Testis (tissue), 3 donors: ENCODE results near the gene AFAP1. TPM values are rescaled to one million over a fixed set of nuclear protein-coding genes. Genes with fewer than 3 reads are reported as not detected.

Source experiments
- DNase-seq: peaks from one replicate; pipeline ENCODE4 v3.0.0-alpha.2; 2019
- H3K27ac ChIP-seq, 2 donors: fragments of 200-600 bp; sonication (generic); one replicate each; pipeline ENCODE4 v1.5.1; 2019
- H3K27me3 ChIP-seq: fragments of 200-600 bp; sonication (generic); one replicate; pipeline ENCODE4 v1.5.1; 2019
- H3K36me3 ChIP-seq: fragments of 200-600 bp; sonication (generic); one replicate; pipeline ENCODE4 v1.5.1; 2017; ENCODE audit warnings: low read depth; ENCODE audit errors: missing control alignments
- H3K4me1 ChIP-seq: fragments of 200-600 bp; sonication (generic); one replicate; pipeline ENCODE4 v1.5.1; 2019
- H3K4me3 ChIP-seq, 2 donors: fragments of 200-600 bp; sonication (generic); one replicate each; pipeline ENCODE4 v1.5.1; 2017 to 2019
- H3K9me3 ChIP-seq: fragments of 200-600 bp; sonication (generic); one replicate; pipeline ENCODE4 v1.5.1; 2017
- POLR2A ChIP-seq: fragments of 450-650 bp; IDR thresholded peaks from one replicate; pipeline ENCODE4 v1.6.1; 2017; ENCODE audit warnings: antibody characterized with exemption, mild to moderate bottlenecking, moderate library complexity
- WGBS, 2 donors: methylation state at CpG; one replicate each; pipeline ENCODE4 v1.1.5; 2018; 5-methylcytosine and 5-hydroxymethylcytosine counted together
- intact Hi-C: fragments of 100-400 bp; cut with DNase I; formaldehyde crosslinking; loops from one replicate; pipeline ENCODE4 v1.15.1; 2023; ENCODE audit warnings: low total_unique reads
- polyA plus RNA-seq: library from polyadenylated mRNA; stranded (reverse); fragments of 350-450 nt; fragmentation: Illumina TruSeq; extraction: RNeasy Lipid Tissue Mini Kit (QIAGEN cat#74804); gene quantifications from one replicate; pipeline ENCODE4 v1.2.3, GENCODE V29; 2014; ENCODE audit warnings: low read depth, low replicate concordance; ENCODE audit not compliant: insufficient read depth
- total RNA-seq, 2 donors: library from RNA; depleted of rRNA; stranded (reverse); fragments of >200 nt; gene quantifications; one replicate each; pipeline ENCODE4 v1.2.3, GENCODE V29; 2016
- TF ChIP-seq, protein P1 (sequence below), 3 experiments: fragments of 450-650 bp in 2 of 3; fragments of 200-600 bp in 1 of 3; sonication (generic) in 1 of 3; IDR thresholded peaks; one replicate each; pipeline ENCODE4 v1.5.1; 2016 to 2019; ENCODE audit warnings: antibody characterized with exemption in 3 of 3, mild to moderate bottlenecking in 2 of 3, moderate library complexity in 1 of 3

The AFAP1 gene
- total and polyA plus RNA-seq, 3 donors from 2014 or later = 23.1 to 52.4 (median 51.4) TPM

DNA sequence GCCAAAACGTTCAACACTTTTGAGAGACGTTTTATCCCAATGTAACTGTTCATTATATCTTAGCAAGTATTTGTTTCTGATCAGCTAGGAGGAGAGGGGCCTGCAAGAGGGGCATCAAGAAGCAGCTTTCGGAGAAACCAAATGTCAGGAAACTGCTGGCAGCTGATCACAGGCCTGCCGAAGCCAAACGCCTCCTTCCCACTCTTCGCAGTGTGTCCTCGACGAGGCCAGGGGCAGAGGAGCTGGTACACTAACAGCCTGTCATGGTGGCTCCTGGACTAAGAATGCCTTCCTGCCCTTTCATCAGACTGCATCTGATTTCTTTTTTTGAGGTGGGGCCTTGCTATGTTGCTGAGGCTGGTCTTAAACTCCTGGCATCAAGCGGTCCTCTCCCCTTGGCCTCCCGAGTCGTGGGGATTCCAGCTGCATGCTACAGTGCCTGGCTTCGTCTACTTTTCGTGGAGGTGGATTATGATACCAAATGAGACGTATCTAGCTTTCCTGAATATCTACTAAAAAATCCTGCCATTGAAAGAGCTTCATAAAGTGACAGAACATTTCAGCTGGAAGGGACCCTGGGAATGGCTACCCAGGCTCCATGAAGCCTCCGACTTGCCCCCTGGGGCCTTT, 134.8 kb downstream of the AFAP1 start:
- Histone ChIP-seq H3K27ac (no peak overlapping the region), H3K9me3 (no peaks in the 10 kb centered on the region), H3K27me3 (no peaks in the 10 kb centered on the region), H3K4me1 (peaks cover 14% of the 10 kb centered on the region), H3K36me3 (no peaks in the 10 kb centered on the region), H3K4me3 (no peak overlapping the region)
- DNase-seq = no peak
- intact Hi-C loops = loop anchor here (5.0 kb wide), 1 partner anchor 192 kb away; no protein-coding TSS in a partner anchor
- TF ChIP-seq, protein P1, sequence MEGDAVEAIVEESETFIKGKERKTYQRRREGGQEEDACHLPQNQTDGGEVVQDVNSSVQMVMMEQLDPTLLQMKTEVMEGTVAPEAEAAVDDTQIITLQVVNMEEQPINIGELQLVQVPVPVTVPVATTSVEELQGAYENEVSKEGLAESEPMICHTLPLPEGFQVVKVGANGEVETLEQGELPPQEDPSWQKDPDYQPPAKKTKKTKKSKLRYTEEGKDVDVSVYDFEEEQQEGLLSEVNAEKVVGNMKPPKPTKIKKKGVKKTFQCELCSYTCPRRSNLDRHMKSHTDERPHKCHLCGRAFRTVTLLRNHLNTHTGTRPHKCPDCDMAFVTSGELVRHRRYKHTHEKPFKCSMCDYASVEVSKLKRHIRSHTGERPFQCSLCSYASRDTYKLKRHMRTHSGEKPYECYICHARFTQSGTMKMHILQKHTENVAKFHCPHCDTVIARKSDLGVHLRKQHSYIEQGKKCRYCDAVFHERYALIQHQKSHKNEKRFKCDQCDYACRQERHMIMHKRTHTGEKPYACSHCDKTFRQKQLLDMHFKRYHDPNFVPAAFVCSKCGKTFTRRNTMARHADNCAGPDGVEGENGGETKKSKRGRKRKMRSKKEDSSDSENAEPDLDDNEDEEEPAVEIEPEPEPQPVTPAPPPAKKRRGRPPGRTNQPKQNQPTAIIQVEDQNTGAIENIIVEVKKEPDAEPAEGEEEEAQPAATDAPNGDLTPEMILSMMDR (IDR thresholded peaks at IDR 0.05) = no peak
- no peak for TF ChIP-seq POLR2A
- 86% methylated on average over 15 of the region's 15 CpGs for WGBS, 2 donors

DNA sequence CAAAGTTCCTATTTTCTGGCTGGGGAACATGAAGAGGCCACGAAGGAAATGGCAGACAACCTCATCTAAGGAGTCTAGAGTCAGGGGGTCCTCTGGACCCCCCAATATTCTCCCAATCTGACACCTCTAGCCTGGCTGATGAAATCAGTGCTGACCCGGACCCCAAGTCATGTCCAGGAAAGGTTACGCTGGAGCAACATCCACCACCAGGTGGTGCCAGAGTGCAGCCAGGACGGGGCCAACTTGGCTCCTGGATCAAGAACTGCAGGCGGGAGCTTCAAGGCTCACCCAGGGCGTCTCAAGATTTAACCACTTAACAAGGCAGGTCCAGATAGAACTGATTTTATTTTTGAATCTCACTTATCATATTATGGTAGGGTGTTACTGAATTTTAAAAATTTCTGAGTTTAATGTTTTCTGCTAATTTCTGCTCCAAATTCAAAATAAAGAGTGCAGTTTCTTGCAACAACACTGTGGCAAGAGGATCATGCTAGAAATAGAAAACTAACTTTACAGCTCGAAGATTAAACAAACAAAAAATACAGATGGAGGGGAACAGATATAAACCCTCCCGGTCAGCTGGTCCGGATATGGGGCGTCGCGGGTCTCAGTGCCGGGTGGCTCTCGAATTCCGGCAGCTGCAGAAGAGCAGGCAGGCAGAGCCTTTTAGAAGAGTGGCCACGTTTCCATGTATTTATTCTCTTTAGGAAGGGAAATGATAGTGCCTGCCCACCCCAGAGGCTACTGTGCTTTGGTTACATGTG, 135.5 kb downstream of the AFAP1 start:
- Histone ChIP-seq H3K27ac (no peak overlapping the region), H3K4me1 (peaks cover 14% of the 10 kb centered on the region)
- 55 to 58% methylated on average over 13 to 16 of the region's 16 CpGs for WGBS, 2 donors

DNA sequence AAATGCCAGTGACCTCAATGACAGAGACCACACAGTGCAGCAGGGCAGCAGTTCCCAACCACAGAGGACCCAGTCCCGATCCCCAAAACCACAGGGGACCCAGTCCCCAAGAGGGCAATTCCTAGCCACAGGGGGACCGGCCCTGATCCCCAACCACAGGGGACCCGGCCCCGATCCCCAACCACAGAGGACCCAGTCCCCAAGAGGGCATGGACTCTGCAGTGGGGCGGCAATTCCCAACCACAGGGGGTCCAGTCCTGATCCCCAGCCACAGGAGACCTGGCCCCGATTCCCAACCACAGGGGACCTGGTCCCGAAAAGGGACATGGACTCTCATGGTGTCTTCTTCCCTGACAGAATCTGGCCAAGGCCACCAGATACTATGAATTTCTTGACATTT, 136.3 kb downstream of the AFAP1 start:
- Histone ChIP-seq H3K27ac (no peak overlapping the region), H3K4me3 (no peak overlapping the region), H3K27me3 (no peaks in the 10 kb centered on the region), H3K4me1 (peaks cover 14% of the 10 kb centered on the region), H3K36me3 (no peaks in the 10 kb centered on the region), H3K9me3 (no peaks in the 10 kb centered on the region)
- intact Hi-C loops = loop anchor here (5.0 kb wide), 1 partner anchor 194 kb away; no protein-coding TSS in a partner anchor
- 94 to 100% methylated on average over 7 of the region's 7 CpGs for WGBS, 2 donors
- no peak for DNase-seq
- TF ChIP-seq POLR2A = no peak
- TF ChIP-seq, protein P1 (IDR thresholded peaks at IDR 0.05) = no peak

More for the DNA sequence above, 135.5 kb downstream of the AFAP1 start:
- no peak for TF ChIP-seq POLR2A
- TF ChIP-seq, protein P1 (IDR thresholded peaks at IDR 0.05) = peak; percentile 92 to 96 (median 93)
- Histone ChIP-seq H3K27me3 (no peaks in the 10 kb centered on the region), H3K4me3 (no peak overlapping the region), H3K36me3 (no peaks in the 10 kb centered on the region), H3K9me3 (no peaks in the 10 kb centered on the region)
- DNase-seq = peak; percentile 90
- intact Hi-C loops = loop anchor here (5.0 kb wide), 1 partner anchor 193 kb away; no protein-coding TSS in a partner anchor

DNA sequence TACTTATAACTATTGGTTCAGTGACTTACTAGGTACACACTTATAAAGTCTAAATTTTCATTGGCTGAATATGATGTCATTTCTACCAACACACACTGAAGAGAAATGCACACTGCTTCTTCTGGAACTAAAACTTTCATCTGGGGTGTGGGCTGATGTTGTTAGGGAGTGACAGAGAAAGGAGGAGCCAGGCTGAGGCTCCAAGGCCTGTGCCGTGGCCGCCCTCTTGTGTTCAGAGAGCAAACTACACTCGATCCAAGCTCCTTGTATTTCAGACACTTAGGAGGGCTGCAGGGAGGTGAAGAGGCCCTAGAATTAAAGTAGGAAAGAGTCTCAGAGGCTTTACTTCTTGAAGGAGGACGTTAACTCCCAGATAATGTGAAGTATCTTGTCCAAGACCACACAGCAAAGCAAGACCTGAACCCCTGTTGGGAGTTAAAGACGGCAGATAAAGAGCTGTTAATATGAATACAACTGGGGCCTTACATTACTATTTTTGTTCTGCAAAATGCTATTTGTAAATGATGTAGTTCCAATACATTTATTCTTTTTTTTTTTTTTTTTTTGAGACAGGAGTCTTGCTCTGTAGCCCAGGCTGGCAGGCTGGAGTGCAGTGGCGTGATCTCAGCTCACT, 137.5 kb downstream of the AFAP1 start:
- intact Hi-C loops = loop anchor here (5.0 kb wide), 1 partner anchor 195 kb away; no protein-coding TSS in a partner anchor
- no peak for TF ChIP-seq POLR2A
- TF ChIP-seq, protein P1 (IDR thresholded peaks at IDR 0.05) = peak; percentile 76 to 87 (median 85)
- Histone ChIP-seq H3K27me3 (no peaks in the 10 kb centered on the region), H3K9me3 (no peaks in the 10 kb centered on the region), H3K4me3 (no peak overlapping the region), H3K27ac (no peak overlapping the region), H3K4me1 (peaks cover 14% of the 10 kb centered on the region), H3K36me3 (no peaks in the 10 kb centered on the region)
- DNase-seq = peak; percentile 91
- 42 to 44% methylated on average over 6 of the region's 6 CpGs for WGBS, 2 donors
